ENCODE measurements around the gene SLMAP.

SLMAP gene

GRCh38 chr3:57755741-57756527 is at the start of gene SLMAP:
Gene SLMAP, plus strand, starts transcription at chr3:57756309. Its CDS starts 1,343 bp downstream, at chr3:57757652.
- DNase-seq, result peak; percentile 92

- no peak for DNase-seq
Measured at GRCh38 chr3:57706462-57706861, 49.6 kb upstream of the SLMAP start.

GRCh38 chr3:57709031-57709430 is 47.1 kb upstream of the SLMAP start:
- DNase-seq, result no peak

- no peak for DNase-seq
Measured at GRCh38 chr3:57709559-57709958, 46.5 kb upstream of the SLMAP start.

GRCh38 chr3:57715686-57716085 is 40.4 kb upstream of the SLMAP start:
- no peak for DNase-seq

- DNase-seq, result no peak
Measured at GRCh38 chr3:57717205-57717868, 38.8 kb upstream of the SLMAP start.

GRCh38 chr3:57718118-57718517 is 38.0 kb upstream of the SLMAP start:
- no peak for DNase-seq

- no peak for DNase-seq
Measured at GRCh38 chr3:57726397-57726796, 29.7 kb upstream of the SLMAP start.

GRCh38 chr3:57727106-57727505 is 29.0 kb upstream of the SLMAP start:
- DNase-seq, result no peak

GRCh38 chr3:57729334-57730045 is 26.6 kb upstream of the SLMAP start:
- DNase-seq, result no peak

- DNase-seq, result no peak
Measured at GRCh38 chr3:57730682-57731081, 25.4 kb upstream of the SLMAP start.

- no peak for DNase-seq
Measured at GRCh38 chr3:57731311-57731710, 24.8 kb upstream of the SLMAP start.

GRCh38 chr3:57733790-57734189 is 22.3 kb upstream of the SLMAP start:
- DNase-seq, result no peak

- DNase-seq, result no peak
Measured at GRCh38 chr3:57735405-57735804, 20.7 kb upstream of the SLMAP start.

GRCh38 chr3:57737840-57738239 is 18.3 kb upstream of the SLMAP start:
- DNase-seq, result no peak

- DNase-seq, result no peak
Measured at GRCh38 chr3:57738391-57738790, 17.7 kb upstream of the SLMAP start.

GRCh38 chr3:57740027-57740426 is 16.1 kb upstream of the SLMAP start:
- no peak for DNase-seq

GRCh38 chr3:57743496-57743895 is 12.6 kb upstream of the SLMAP start:
- no peak for DNase-seq

- no peak for DNase-seq
Measured at GRCh38 chr3:57745101-57745500, 11.0 kb upstream of the SLMAP start.

- no peak for DNase-seq
Measured at GRCh38 chr3:57746156-57747010, 9.7 kb upstream of the SLMAP start.

GRCh38 chr3:57749542-57749941 is 6.6 kb upstream of the SLMAP start:
- no peak for DNase-seq

- no peak for DNase-seq
Measured at GRCh38 chr3:57752307-57752706, 3.8 kb upstream of the SLMAP start.

- no peak for DNase-seq
Measured at GRCh38 chr3:57753016-57753415, 3.1 kb upstream of the SLMAP start.
